ENCODE results near the gene HSPH1. TPM values are rescaled to one million over a fixed set of nuclear protein-coding genes. Genes with fewer than 3 reads are reported as not detected.

HSPH1 gene
- total and polyA plus RNA-seq, 2 donors = 58.2 to 87.0 TPM

- WGBS = 93% methylated on average over 3 of the region's 3 CpGs
- no peaks in the 10 kb centered on the region for H3K27me3 ChIP-seq (ENCODE audit: control insufficient read depth in 2 of 2, insufficient read depth in 1 of 2, low read length in 1 of 2)
- no peak overlapping the region for H3K27ac ChIP-seq (ENCODE audit: low read depth in 1 of 2, low read length in 1 of 2)
- H3K4me3 ChIP-seq (ENCODE audit: low read length in 2 of 2) = no peak overlapping the region
- no peaks in the 10 kb centered on the region for H3K9me3 ChIP-seq (ENCODE audit: control insufficient read depth in 2 of 2, insufficient read depth in 1 of 2, low read length in 1 of 2)
- no peaks in the 10 kb centered on the region for H3K36me3 ChIP-seq (ENCODE audit: control insufficient read depth in 2 of 2, insufficient read depth in 2 of 2, low read length in 1 of 2)
- H3K4me1 ChIP-seq (ENCODE audit: control insufficient read depth in 2 of 2, insufficient read depth in 2 of 2, low read length in 2 of 2) = peaks cover 0 to 5% of the 10 kb centered on the region in 2 donors
- no peak for DNase-seq (ENCODE audit: low read depth in 6 of 9, low spot score in 9 of 9)
Measured at GRCh38 chr13:31089649-31090048, 72.1 kb downstream of the HSPH1 start.

- no peak for DNase-seq (ENCODE audit: low read depth in 6 of 9, low spot score in 9 of 9)
- Histone ChIP-seq H3K9me3 (ENCODE audit: control insufficient read depth in 2 of 2, insufficient read depth in 1 of 2, low read length in 1 of 2) (no peaks in the 10 kb centered on the region), H3K27ac (ENCODE audit: low read depth in 1 of 2, low read length in 1 of 2) (no peak overlapping the region), H3K4me3 (ENCODE audit: low read length in 2 of 2) (no peak overlapping the region), H3K4me1 (ENCODE audit: control insufficient read depth in 2 of 2, insufficient read depth in 2 of 2, low read length in 2 of 2) (peaks cover 0 to 5% of the 10 kb centered on the region in 2 donors), H3K36me3 (ENCODE audit: control insufficient read depth in 2 of 2, insufficient read depth in 2 of 2, low read length in 1 of 2) (no peaks in the 10 kb centered on the region), H3K27me3 (ENCODE audit: control insufficient read depth in 2 of 2, insufficient read depth in 1 of 2, low read length in 1 of 2) (no peaks in the 10 kb centered on the region)
- WGBS = 95% methylated on average over 8 of the region's 8 CpGs
Measured at GRCh38 chr13:31088826-31089420, 72.8 kb downstream of the HSPH1 start.

Other genes starting within 250 kb of the HSPH1 start
- not detected for gene TEX26, start 229.2 kb downstream of the HSPH1 start, total RNA-seq
- 0.43 TPM for gene TEX26, start 229.2 kb downstream of the HSPH1 start, polyA plus RNA-seq
- gene B3GLCT, start 38.1 kb upstream of the HSPH1 start, total RNA-seq = 6.3 TPM
- 4.2 TPM for gene B3GLCT, start 38.1 kb upstream of the HSPH1 start, polyA plus RNA-seq

Data from thymus (tissue), 11 donors.